Posterior cingulate gyrus (tissue), 11 donors: ENCODE data around the gene MCFD2.
A peak's percentile ranks its signal among the peaks of the same experiment; 100 is the strongest.
"Not testable (repeated sequence)": the region's sequence is repeated elsewhere in the genome, so short reads cannot be mapped to it uniquely, and the experiment has no call there.

Experiments
- DNase-seq, 10 donors: peaks; one replicate each; pipeline versions ENCODE4 v3.0.0 to v3.0.0-alpha.2; 2020 to 2021; ENCODE audit warnings: mixed read lengths in 3 of 10
- intact Hi-C: fragments of 100-400 bp; cut with DNase I; formaldehyde crosslinking; loops from one replicate; pipeline ENCODE4 v1.15.1; 2023

MCFD2 gene

DNA sequence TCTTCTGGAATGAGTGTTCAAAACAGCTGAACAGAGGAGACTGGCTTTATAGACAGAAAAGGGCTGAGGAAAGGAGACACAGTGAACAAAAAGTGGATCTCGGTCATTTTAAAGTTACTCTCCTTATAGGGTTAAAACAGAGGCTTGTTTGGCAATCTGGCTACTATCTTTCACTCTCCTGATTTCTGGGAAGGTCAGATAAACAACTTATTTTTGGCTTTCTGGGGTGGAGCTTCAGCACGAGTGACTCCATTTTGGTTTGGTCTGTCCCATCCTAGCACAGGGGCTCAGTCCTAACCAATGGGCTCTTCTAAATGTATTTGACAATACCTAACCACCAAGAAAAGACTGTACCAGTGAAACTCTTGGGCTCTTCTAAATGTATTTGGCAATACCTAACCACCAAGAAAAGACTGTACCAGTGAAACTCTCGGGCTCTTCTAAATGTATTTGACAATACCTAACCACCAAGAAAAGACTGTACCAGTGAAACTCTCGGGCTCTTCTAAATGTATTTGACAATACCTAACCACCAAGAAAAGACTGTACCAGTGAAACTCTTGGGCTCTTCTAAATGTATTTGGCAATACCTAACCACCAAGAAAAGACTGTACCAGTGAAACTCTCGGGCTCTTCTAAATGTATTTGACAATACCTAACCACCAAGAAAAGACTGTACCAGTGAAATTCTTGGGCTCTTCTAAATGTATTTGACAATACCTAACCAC lies 39.5 kb downstream of the MCFD2 start:
- DNase-seq, intact Hi-C loops: not testable (repeated sequence)

DNA sequence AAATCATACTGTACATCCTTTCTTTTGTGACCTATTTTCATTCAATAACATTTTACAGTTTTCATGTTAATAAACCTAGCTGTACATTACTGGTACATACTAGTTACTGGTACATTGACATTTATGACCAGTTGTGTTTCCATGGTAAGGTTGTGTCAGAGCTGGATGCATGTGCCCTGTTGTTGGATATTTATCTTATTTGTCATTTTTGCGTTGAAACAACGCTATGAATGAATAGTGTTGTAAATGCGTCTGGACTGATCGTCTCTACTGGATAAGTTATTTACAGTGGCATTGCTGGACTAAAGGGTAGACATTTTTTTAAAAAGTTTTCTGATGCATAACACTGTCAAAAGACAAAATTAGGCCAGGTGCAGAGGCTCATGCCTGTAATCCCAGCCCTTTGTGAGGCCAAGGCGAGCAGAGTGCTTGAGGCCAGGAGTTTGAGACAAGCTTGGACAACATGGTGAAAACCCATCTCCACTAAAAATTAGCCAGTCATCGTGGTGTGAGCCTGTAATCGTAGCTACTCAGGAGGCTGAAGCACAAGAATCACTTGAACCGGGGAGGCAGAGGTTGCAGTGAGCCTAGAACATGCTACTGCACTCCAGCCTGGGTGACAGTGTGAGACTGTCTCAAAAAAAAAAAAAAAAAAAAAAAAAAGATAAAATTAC lies 40.2 kb downstream of the MCFD2 start:
- no peak for DNase-seq
- intact Hi-C loops = no loop called here

DNA sequence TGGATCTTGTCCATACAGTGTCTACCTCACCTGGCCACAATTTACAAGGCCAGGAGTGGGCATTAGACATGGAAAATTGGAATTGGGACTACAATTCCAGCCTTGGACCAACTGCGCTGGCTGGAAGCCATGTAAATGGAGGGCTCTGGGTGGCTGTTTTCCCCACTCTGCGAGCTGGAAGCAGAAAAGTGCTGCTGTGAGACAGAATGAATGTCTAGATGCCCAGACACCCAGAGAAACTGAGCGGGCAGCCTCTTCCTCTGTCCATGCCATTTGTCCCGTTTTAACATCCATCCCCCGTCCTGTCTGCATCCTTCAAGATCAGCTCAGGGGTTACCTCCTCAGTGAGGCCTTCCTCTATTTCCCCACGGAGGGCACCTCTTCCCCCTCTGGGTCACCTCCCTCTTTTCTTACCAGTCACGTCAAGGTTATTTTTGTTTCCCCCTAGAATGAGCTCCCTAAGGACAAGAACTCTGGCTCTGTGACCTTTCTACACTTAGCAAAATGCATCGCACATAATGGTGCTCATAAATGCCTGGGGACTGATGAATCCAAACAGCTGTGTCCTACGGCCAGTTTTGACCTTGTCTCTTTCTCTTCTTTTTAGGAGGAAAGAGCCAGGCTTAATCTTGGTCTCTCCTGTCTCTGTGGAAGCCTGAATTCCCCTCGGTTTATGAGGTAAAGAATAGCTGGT lies 41.2 kb downstream of the MCFD2 start:
- no peak for DNase-seq
- intact Hi-C loops = no loop called here

DNA sequence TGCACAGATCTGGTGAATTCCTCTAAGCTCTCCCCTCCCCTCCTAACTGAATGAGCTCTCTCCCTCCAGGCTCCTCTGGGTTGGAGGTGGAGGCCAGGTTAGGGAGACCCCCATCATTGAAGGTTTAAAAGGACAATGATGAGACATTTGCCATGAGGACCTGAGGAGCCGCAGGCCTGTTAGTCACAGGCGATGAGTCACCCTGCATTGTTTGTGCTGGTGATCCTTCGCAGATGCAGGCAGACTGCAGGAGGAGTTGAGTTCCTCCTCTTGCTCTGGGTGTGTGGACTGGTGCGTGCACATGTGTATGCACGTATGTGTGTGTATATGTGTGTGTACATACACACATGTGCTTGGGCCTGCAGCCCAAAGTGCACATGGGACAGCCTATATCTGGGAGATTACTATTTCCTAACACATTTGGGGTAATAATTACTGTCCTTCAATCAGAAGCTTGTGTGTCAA lies 42.0 kb downstream of the MCFD2 start:
- DNase-seq = peak in 8 of 10 donors; percentile 30 to 90 (median 44)
- intact Hi-C loops = no loop called here

DNA sequence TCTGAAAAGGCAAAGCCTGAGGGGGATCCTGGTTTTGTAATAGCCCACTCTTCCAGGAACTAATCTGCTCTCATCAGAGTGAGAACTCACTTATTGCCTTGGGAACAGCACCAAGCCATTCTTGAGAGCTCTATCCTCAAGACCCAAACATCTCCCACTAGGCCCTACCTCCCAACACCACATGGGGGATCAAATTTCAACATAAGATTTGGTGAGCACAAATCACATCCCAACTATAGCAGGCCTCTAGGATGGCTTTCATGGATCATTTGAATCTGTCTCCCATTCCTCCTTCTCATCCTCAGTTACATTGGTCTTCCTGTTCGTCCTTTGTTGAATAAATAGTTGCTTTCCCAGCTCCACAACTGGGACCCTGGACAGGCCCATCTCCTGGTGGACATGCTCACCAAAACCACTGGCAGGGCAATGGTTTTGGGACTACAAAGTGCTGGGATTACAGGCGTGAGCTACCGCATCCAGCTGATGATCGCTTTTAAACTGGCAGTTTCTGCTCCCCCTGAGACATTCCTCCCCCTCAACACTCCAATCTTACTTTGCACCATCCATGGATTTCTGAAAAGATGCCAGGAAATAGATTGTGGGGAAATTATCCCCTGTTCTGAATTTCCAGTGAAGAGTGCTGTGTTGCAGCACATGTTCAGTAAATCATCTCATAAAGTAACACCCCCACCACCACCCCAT lies 42.6 kb downstream of the MCFD2 start:
- intact Hi-C loops = no loop called here
- DNase-seq = no peak

DNA sequence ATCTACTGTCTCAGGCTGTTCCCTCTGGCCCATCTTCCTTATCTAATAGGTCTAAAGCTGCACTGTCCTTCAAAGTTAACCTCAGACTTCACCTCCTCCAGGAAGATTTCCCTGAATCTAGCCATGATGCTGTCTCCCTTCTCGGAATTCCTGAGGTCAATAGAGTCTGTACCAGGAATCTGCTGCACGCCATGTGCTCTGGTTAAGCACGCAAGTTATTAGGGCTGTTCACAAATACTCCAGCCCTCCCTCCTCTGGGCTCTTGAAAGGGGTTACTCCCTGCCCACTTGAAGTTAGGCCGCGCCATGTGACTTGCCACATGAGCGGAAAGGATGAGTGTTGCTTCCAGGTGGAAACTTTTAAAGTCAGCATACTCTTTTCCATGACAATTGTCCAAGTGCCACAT lies 43.6 kb downstream of the MCFD2 start:
- intact Hi-C loops = no loop called here
- no peak for DNase-seq

DNA sequence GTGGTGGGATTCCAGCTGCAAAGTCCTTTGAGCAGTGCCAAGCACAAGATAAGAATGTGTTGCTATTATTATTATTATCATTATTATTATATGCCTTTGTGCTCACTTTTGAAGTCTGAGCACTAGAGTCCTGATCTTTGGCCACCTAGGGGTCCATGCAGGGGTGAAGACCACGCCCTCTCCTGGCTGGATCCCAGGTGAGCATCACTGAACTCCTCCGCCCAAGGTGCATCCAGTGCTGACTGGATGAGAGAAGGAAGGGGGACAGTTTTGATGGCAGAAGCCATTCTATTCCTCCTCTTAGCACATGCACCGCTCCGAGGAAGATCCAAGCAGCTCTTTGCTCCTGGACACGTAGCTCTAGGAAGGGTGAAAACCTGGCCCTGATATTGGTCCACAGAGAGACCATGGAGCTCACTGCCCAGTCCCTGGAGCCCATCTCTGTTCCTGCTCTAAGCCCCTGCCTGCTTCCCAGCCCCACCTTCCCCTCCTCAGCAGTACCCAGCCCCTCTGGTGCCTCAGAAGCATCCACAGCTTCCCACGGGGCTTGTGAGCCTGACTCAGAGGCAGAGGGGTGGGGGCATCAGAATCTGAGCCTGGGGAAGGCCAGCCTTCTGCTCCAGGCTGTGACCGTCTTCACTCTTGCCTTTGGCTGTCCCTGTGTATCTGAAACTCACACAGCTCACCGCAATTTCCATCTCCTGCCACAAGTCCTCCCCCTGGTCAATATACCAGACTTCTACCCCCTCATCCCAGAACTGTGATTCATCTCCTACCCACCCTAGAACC lies 45.4 kb downstream of the MCFD2 start:
- intact Hi-C loops = no loop called here
- DNase-seq = no peak

DNA sequence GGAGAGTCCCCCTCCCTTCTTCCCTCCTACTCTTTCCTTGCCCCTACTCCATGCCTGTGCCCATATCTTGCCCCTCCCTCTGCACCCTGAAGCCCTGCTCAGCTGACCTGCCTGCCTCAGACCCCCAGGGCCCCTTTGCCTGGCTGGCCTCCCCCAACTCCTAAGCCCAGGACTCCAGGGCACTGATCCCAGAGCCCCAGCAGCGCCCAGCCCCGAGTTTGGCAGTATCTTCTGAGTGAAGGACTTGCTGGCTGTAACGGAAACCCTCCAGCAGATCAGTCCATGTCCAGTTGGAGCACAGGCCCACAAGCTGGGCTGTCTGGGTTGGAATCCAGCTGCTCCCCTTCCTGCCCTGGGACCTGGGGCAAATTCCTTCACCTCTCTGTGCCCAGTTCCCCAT lies 46.0 kb downstream of the MCFD2 start:
- intact Hi-C loops = no loop called here

DNA sequence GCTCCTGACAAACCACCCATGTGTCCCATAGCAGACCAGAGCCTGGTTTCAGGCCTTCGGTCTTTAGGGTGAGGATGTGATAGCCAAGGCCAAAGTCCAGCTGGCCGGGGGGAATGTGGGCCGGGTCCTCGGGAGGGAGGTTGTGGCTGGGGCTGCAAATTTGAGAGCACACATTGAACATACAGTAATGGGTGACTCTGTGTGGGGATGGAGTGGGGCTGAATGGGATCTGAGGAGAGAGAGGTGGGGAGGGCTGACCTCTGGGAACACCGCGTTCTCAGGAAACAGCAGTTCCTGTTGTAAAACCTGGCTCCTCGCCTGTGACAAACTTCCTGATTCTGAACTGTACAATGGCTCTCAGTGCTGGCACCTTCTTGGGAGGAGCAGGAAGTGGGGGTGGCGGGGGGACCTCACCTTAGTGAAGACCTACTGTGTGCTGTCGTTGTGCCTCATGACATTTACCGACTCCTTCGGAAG lies 48.8 kb downstream of the MCFD2 start:
- no peak for DNase-seq
- intact Hi-C loops = no loop called here

More for the DNA sequence above, 46.0 kb downstream of the MCFD2 start:
- DNase-seq = no peak

DNA sequence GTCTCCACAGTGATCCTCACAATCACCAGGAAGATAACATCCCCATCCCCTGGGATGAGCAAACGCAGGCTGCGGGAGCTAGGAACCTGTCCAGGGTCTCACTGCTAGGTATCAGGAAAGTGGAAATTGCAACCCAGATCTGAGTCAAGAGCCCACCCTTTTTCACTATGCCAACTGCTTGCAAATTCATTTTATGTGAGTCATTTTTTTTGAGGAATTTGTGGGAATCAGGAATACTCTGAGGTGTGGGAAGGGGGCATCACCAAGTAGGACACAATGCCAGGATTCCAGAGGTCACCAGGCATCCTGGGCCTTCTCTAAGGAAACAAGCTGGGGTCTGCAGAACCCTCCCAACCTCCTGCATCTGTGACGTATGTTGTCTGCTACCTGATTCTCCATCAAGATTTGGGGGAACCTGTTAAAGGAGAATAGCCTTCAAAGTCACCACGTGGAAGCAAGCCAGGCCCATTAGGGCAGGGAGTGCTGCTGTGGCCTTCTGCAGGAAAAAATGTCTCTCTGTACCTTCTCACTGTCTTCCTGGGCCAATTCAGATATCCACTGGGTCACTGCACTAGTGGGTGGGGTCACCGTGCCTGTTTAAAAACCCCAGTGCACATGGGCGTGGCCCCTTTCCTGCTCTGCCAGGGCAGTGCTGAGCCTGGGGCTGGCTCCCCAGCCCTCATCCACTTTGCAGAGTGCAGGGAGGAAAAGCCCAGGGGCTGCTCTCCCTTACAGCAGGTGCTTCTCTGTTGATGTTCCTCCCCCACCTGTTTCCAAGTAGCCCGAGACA lies 50.2 kb downstream of the MCFD2 start:
- intact Hi-C loops = no loop called here
- no peak for DNase-seq

DNA sequence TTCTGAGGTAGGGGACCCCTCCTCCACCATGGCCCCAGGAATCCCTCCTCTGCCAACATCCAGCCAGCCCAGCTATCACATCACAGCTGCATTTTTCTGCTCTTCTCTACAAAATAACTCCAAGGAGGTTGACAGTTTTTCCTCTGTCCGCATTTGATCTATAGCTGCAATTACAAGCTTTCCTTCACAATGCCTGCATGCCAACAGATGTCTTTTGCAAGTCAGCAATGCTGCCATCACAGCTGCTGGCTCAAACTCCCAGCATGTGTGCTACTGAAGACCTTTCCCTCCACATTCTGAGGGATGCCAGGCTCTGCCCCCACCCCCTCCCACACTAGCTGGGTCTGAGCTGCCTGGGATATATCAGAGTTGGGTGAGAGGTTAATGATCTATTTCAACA lies 51.7 kb downstream of the MCFD2 start:
- no peak for DNase-seq
- intact Hi-C loops = no loop called here

DNA sequence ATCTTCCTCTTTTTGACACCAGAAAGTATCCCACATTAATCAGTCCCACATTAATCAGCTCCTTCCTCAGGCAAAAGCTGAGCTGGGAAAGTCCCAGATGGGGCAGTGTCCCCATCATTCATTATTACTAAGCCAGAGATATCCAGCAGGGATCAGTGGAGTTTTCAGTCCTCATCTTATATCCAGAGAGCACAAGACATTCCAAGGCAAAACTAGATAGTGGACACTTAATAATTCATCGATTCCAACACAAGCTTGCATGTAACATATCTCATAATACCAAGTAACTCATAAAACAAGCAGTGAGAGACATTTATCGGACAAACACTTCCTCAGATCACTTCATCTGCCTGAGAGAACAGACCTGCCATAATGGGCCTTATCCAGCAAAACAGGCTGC lies 53.1 kb downstream of the MCFD2 start:
- intact Hi-C loops = no loop called here
- DNase-seq = no peak

DNA sequence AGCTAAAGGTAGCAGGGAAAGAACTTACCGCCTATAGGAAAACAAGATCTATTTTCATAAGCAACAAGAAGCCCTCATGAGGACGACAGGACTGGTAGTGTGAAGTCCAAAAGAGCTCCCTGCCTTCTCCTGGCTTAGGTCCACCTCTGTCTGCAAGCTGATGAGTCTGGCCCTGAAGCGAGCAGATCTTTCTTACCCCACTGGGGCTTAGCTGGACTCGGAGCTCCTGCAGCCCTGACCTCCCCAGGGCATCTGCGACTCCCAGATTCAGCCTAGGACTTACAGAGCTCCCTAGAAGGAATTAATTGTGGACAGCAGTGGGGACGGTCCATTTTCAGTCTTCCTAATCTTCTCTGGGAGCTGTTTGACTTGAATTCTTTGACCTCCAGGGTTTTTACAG lies 53.7 kb downstream of the MCFD2 start:
- intact Hi-C loops = no loop called here
- DNase-seq = no peak

DNA sequence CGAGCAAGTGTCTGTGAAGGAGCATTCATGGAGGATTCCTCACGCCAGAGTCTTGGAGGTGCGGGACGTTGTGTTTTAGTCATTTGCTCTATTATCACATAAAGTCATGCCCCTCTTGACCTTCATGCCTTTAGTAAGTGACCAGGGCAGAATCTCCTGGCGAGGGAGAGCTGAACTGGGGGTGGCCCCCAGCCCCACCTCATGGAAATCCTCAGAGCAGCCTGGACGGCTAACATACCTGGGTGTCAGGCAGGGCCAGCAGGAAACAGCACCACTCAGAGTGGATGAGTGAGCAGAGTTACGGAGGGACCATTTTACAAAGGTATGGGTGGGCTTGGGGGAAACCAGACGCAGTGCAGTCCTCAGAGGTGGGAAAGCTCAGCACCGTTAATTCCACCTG lies 56.1 kb downstream of the MCFD2 start:
- no peak for DNase-seq
- intact Hi-C loops = no loop called here

DNA sequence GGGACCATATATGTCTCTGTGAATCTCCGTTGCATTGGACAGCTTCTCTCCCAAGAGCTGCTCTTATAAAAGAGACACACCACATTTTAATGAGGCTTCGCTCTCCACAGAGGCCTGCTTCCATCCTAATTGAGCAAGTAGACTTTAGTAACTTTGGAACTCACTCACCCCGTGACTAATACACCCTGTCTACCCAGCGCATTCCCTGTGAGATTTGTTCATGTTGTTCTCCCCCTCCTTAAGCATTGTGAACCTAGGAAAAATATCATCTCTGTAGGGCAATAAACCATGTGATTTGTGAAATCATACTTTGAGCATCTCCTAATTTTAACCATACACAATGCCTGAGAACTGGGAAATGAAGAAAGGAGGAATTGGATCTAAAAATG lies 56.9 kb downstream of the MCFD2 start:
- intact Hi-C loops = no loop called here

DNA sequence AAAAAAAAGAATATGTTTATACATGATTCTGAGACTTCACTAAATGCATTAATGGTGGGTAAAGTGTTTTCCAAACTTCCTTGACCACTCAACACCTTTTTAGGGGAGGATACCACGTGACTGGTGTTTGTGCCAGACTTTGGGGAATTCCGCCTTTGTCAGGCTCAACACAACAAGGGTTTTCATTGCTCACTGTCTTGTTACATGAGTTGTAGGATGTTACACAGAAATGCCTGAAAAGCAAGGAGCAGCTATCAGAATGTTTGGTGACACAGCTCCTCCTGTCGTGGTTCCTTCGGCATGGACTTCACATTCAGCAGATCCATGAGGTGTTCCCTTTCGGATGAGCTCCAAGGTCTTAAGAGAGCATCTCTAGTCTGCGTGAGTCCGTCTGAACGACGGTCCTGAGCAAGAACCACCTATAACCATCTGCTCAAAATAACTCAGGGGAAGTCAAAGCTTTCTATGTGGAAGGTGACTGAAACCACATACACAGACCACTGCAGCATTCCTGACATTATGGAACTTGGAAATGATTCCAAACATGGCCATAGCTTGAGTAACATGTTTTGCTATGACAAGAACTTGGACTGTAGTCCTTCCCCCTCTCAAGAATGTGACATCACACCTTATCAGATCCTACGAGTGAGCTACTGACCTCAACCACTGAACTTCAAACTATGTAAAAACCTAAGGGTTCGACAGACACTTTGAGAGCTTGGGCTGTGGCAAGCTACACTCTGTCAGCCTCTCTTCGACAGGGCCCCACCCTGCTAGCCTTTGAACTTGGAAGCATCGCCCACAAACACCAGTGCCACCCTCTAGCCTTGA lies 57.5 kb downstream of the MCFD2 start:
- no peak for DNase-seq
- intact Hi-C loops = no loop called here

More for the DNA sequence above, 56.9 kb downstream of the MCFD2 start:
- DNase-seq = no peak

DNA sequence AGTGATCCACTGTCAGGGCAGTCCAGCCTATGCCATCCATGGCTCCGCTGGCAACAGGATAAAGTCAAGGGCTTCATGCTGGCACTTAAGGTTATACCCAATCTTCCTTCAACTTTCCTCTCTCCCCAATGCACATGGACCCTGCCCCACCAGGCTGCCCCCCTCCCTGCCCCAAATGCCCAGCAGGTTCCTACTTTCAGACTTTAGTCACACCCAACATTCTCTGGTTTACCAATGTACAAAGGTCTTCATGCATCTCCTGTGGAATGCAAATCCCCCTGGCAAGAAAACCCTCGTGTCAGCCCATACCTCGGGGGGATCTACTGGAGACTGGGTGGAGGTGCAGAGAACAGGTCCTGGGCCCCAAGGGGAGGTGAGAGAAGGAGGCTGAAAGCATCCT lies 59.3 kb downstream of the MCFD2 start:
- intact Hi-C loops = no loop called here
- DNase-seq = no peak

DNA sequence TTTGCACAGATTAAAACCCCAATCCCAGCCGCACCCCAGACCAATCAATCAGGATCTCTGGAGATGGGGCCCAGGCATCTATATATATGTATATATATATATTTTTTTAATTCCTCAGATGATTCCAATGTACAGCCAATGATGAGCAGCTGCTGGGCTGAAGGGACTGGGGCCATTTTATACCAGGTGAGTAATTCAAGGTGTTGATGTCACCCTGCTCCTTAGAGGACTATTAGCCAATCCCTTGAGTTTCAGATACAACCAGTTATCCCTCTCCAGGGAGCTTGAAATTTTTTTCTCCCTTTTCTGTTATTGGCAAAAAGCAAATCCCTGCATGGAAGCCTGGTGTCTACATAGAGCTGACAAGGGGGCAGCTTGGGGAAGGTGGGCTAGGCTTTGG lies 59.8 kb downstream of the MCFD2 start:
- DNase-seq = no peak
- intact Hi-C loops = no loop called here
